Esophagus (tissue), 2 donors: ENCODE results near the gene RPS5. TPM values are rescaled to one million over a fixed set of nuclear protein-coding genes. Genes with fewer than 3 reads are reported as not detected.
"Not testable (repeated sequence)": the region's sequence is repeated elsewhere in the genome, so short reads cannot be mapped to it uniquely, and the experiment has no call there.

ENCODE experiments used
- H3K27ac ChIP-seq, 2 donors: one replicate each; pipeline ENCODE4 v1.5.1; 2013; ENCODE audit warnings: low read depth in 2 of 2, mild to moderate bottlenecking in 2 of 2, inconsistent platforms in 1 of 2, low read length in 1 of 2, moderate library complexity in 1 of 2
- H3K27me3 ChIP-seq, 2 donors: one replicate each; pipeline ENCODE4 v1.6.1; 2013; ENCODE audit warnings: low read length in 2 of 2, control low read depth in 1 of 2, mild to moderate bottlenecking in 1 of 2; ENCODE audit not compliant: insufficient read depth in 2 of 2, control insufficient read depth in 1 of 2
- H3K36me3 ChIP-seq, 2 donors: one replicate each; pipeline ENCODE4 v1.6.1; 2013; ENCODE audit warnings: low read length in 1 of 2; ENCODE audit not compliant: control insufficient read depth in 2 of 2, insufficient read depth in 2 of 2
- H3K4me1 ChIP-seq, 2 donors: one replicate each; pipeline ENCODE4 v1.6.1; 2013; ENCODE audit warnings: low read length in 1 of 2; ENCODE audit not compliant: control insufficient read depth in 2 of 2, insufficient read depth in 2 of 2
- H3K4me3 ChIP-seq, 2 donors: one replicate each; pipeline ENCODE4 v1.5.1; 2013; ENCODE audit warnings: low read length in 2 of 2, mild to moderate bottlenecking in 2 of 2, low read depth in 1 of 2, moderate library complexity in 1 of 2
- H3K9me3 ChIP-seq, 2 donors: one replicate each; pipeline ENCODE4 v1.6.1; 2013; ENCODE audit warnings: mild to moderate bottlenecking in 2 of 2, low read depth in 1 of 2, low read length in 1 of 2, moderate library complexity in 1 of 2; ENCODE audit not compliant: control insufficient read depth in 2 of 2, insufficient read depth in 1 of 2
- WGBS, 2 donors: extraction: QIAGEN DNeasy Blood & Tissue Kit; methylation state at CpG; one replicate each; pipeline ENCODE4 v1.1.7; 2013; 5-methylcytosine and 5-hydroxymethylcytosine counted together
- polyA plus RNA-seq, 2 donors: library from polyadenylated mRNA; stranded (reverse); fragments of 200-250 nt; gene quantifications; one replicate each; pipeline ENCODE4 v1.2.3, GENCODE V29; 2013
- donor health status: healthy with polysubstance abuse.
- donor health status: Bipolar disorder and iron deficiency.

The RPS5 gene
- polyA plus RNA-seq, 2 donors = 725 to 1,912 TPM

DNA sequence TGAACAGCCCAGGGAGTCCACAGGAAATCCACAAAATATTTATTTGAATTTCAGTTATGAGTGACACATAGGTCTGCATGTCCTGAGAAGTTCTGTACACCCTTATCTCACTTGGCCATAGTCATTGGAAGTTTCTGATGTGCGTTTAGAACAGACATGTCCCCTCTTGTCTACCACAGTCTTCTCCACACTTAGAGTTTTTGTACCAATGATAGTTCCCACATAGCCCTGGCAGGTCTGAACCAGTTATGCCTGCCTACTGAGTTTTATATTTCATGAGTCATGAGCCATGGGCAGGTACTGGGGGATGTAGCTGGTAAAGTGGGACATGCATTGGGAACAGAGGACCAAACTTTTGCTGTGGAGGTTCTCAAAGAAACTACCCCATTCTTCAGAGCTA, 41.5 kb downstream of the RPS5 start:
- peaks cover 3 to 4% of the 10 kb centered on the region in 2 donors for H3K36me3 ChIP-seq
- H3K9me3 ChIP-seq = peaks cover 42 to 49% of the 10 kb centered on the region in 2 donors
- 34 to 71% methylated on average over 1 of the region's 1 CpG for WGBS, 2 donors
- no peaks in the 10 kb centered on the region for H3K4me1 ChIP-seq
- no peaks in the 10 kb centered on the region for H3K27me3 ChIP-seq
- no peak overlapping the region for H3K4me3 ChIP-seq
- H3K27ac ChIP-seq = no peak overlapping the region

DNA sequence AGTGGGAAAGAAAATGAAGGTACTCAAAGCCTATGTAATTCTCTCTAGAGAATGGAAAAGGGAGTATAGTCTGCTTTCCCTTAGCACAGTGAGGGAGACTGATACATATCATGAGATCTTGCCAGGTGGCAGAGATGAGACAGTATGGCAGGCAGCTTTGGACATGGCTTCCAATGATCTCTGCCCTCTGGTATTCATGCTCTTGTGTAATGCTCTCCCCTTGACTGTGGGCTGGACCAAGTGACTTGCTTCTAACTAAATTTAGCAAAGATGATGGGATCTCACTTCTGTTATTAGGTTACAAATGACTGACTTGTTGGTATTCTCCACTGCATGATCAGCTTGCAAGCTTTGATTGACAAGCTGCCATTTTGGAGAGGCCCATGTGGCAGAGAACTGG, 42.7 kb downstream of the RPS5 start:
- no peak overlapping the region for H3K4me3 ChIP-seq
- H3K27me3 ChIP-seq = no peaks in the 10 kb centered on the region
- H3K36me3 ChIP-seq = peaks cover 12 to 13% of the 10 kb centered on the region in 2 donors
- no peaks in the 10 kb centered on the region for H3K4me1 ChIP-seq
- no peak overlapping the region for H3K27ac ChIP-seq
- peaks cover 52 to 59% of the 10 kb centered on the region in 2 donors for H3K9me3 ChIP-seq

DNA sequence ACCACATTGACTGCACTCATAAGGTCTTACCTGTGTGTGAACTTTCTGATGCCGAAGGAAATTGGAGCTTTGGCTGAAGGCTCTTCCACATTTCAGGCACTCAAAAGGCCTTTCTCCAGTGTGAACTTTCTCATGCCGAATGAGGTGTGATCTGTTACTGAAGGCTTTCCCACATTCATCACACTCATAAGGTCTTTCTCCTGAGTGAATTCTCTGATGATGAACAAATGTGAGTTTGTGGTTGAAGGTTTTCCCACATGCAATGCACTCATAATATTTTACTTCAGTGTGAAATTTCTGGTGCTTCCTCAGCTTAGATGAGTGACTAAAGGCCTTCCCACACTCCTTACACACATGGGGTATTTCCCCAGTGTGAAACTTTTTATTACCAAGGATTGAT, 47.1 kb downstream of the RPS5 start:
- no peak overlapping the region for H3K27ac ChIP-seq
- no peaks in the 10 kb centered on the region for H3K27me3 ChIP-seq
- peaks cover 53 to 68% of the 10 kb centered on the region in 2 donors for H3K9me3 ChIP-seq
- peaks cover 22 to 23% of the 10 kb centered on the region in 2 donors for H3K36me3 ChIP-seq
- 95 to 97% methylated on average over 2 of the region's 2 CpGs for WGBS, 2 donors
- H3K4me1 ChIP-seq = peaks cover 0 to 3% of the 10 kb centered on the region in 2 donors
- H3K4me3 ChIP-seq = no peak overlapping the region

DNA sequence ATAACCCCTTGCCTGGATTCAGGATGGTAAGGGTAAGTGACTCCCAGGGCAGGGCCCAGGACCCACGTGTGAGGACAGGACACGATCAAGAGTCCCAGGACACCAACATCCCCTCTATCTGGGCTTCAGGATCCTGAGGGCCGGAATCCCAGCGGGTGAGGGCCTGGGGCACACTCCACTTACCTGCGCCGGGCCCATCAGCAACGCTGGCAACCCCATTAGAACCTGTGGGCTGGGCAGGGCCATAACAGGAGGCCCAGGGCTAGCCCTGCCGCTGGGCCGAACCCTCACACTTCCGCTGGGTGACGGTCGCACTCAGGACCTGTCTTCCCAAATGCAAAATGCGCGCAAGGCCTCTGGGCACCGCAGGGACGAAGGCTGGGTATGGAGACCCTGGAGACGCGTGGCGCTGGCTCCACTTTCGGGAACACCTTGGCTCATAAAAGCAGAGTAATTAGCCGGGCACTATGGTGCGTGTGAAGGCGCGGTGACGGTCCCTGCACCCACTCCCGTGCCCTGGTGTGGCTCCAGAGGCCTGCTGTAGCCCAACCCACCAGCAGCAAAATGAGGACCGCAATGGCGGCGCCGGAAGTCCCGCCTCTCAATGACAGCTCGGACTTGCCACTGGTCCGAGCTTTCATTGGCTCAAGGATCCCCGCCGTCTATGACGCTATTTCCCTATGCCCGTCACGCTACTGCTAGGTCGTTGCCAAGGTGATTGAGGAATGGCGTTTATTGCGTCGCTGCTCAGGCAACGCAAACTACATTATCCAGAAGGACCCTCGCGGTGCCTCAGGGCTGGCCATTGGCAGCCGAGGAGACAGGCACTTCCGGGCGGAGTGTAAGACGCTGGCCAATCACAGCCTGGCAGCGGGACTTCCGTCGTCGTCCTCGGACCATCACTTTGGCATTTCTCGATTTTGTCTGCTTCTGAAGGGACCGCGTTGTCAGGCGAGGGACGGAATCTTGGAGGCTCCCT, 52.8 kb downstream of the RPS5 start, which contains the start of gene ZNF132:
Gene ZNF132, minus strand, starts transcription at position 578 of the 979 bp plus-strand sequence. Its CDS starts 332 bp downstream, at position 246.
- peak within 1 kb of the TSS; percentile 67 to 69 for H3K4me3 ChIP-seq
- H3K36me3 ChIP-seq = peaks cover 8 to 11% of the 10 kb centered on the region in 2 donors
- 9 to 11% methylated on average over 59 of the region's 59 CpGs for WGBS, 2 donors
- peaks cover 0 to 4% of the 10 kb centered on the region in 2 donors for H3K27me3 ChIP-seq
- H3K27ac ChIP-seq = peak within 1 kb of the TSS; percentile 39 to 81
- H3K9me3 ChIP-seq = peaks cover 12 to 30% of the 10 kb centered on the region in 2 donors
- peaks cover 4 to 10% of the 10 kb centered on the region in 2 donors for H3K4me1 ChIP-seq

DNA sequence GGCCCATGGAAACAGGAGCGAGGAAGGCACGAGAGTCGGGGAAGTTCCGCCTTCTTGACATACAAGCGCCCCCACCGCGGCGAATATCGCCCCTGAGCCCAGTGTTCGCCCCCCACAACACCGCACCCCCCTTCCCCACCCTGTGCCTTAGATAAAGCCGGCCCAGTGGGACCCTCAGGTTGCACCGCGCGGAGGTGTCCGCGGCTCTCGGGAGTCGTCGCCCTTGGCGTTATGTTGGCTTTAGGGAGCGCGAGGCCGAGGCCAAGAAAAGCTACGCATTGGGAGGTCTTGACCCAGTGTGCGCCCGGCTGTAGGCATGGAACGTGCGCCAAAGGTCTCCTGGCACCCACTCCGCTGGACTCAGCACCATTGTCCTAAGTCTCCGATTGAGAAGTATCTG, 53.5 kb downstream of the RPS5 start:
- peaks cover 7 to 8% of the 10 kb centered on the region in 2 donors for H3K36me3 ChIP-seq
- peak overlapping the region; percentile 67 to 69 for H3K4me3 ChIP-seq
- peaks cover 4 to 10% of the 10 kb centered on the region in 2 donors for H3K4me1 ChIP-seq
- peaks cover 10 to 26% of the 10 kb centered on the region in 2 donors for H3K9me3 ChIP-seq
- peaks cover 0 to 4% of the 10 kb centered on the region in 2 donors for H3K27me3 ChIP-seq
- 27 to 28% methylated on average over 29 to 31 of the region's 31 CpGs for WGBS, 2 donors
- peak overlapping the region; percentile 39 to 81 for H3K27ac ChIP-seq

DNA sequence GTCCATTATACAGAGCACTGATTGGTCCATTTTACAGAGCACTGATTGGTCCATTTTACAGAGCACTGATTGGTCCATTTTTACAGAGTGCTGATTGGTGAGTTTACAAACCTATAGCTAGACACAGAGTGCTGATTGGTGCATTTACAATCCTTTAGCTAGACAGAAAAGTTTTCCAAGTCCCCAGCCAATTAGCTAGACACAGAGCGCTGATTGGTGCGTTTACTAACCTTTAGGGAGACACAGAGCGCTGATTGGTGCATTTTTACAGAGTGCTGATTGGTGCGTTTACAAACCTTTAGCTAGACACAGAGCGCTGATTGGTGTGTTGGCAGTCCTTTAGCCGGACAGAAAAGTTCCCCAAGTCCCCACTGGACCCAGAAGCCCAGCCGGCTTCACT, 55.9 kb downstream of the RPS5 start:
- WGBS, 2 donors = 91 to 93% methylated on average over 7 of the region's 7 CpGs
- not testable (repeated sequence) for H3K27me3 ChIP-seq, H3K4me3 ChIP-seq, H3K27ac ChIP-seq, H3K36me3 ChIP-seq
- Histone ChIP-seq H3K9me3 (peaks cover 4 to 14% of the 10 kb centered on the region in 2 donors), H3K4me1 (peaks cover 4 to 10% of the 10 kb centered on the region in 2 donors)

Other genes starting within 250 kb of the RPS5 start
- 1 to 10 TPM; 2.0 to 2.3 TPM for gene ZNF329, start 236.5 kb upstream of the RPS5 start, polyA plus RNA-seq
- gene ZNF274, start 204.2 kb upstream of the RPS5 start, polyA plus RNA-seq = 10 to 100 TPM; 15.4 to 16.7 TPM
- gene ZNF544, start 158.4 kb upstream of the RPS5 start, polyA plus RNA-seq = 10 to 100 TPM; 14.7 to 17.9 TPM
- gene ZNF8, start 108.3 kb upstream of the RPS5 start, polyA plus RNA-seq = 1 to 10 TPM in 1 of 2 donors, under 1 TPM in 1; 0.91 to 1.6 TPM
- gene ERVK3-1, start 81.9 kb upstream of the RPS5 start, polyA plus RNA-seq = 10 to 100 TPM; 15.2 to 23.1 TPM
- gene ZSCAN22, start 60.3 kb upstream of the RPS5 start, polyA plus RNA-seq = 1 to 10 TPM in 1 of 2 donors, under 1 TPM in 1; 0.87 to 1.0 TPM
- gene A1BG, start 33.8 kb upstream of the RPS5 start, polyA plus RNA-seq = 10 to 100 TPM in 1 of 2 donors, 1 to 10 TPM in 1; 5.4 to 10.6 TPM
- gene ZNF497, start 24.5 kb upstream of the RPS5 start, polyA plus RNA-seq = 1 to 10 TPM in 1 of 2 donors, under 1 TPM in 1; 0.96 to 2.2 TPM
- gene ZNF837, start 6.2 kb upstream of the RPS5 start, polyA plus RNA-seq = 1 to 10 TPM; 2.5 to 2.8 TPM
- 1 to 10 TPM; 1.6 to 4.6 TPM for gene RNF225, start 8.4 kb downstream of the RPS5 start, polyA plus RNA-seq
- gene ZNF584, start 21.4 kb downstream of the RPS5 start, polyA plus RNA-seq = 1 to 10 TPM; 3.9 to 8.9 TPM
- gene ZNF132, start 52.9 kb downstream of the RPS5 start, polyA plus RNA-seq = under 1 TPM; 0.83 to 0.89 TPM
- 1 to 10 TPM; 2.4 to 2.8 TPM for gene ZNF324B, start 64.4 kb downstream of the RPS5 start, polyA plus RNA-seq
- 1 to 10 TPM; 5.1 to 5.6 TPM for gene ZNF324, start 79.8 kb downstream of the RPS5 start, polyA plus RNA-seq
- gene ZNF446, start 89.1 kb downstream of the RPS5 start, polyA plus RNA-seq = 1 to 10 TPM; 6.9 to 9.9 TPM
- gene SLC27A5, start 124.7 kb downstream of the RPS5 start, polyA plus RNA-seq = 1 to 10 TPM; 7.0 to 7.2 TPM
- 1 to 10 TPM; 6.4 to 7.4 TPM for gene ZBTB45, start 132.5 kb downstream of the RPS5 start, polyA plus RNA-seq
- gene TRIM28, start 156.8 kb downstream of the RPS5 start, polyA plus RNA-seq = 100 to 1,000 TPM; 159 to 175 TPM
- gene CHMP2A, start 167.8 kb downstream of the RPS5 start, polyA plus RNA-seq = 100 to 1,000 TPM; 174 to 262 TPM
- 10 to 100 TPM; 22.7 to 41.4 TPM for gene UBE2M, start 171.3 kb downstream of the RPS5 start, polyA plus RNA-seq
- gene MZF1, start 186.1 kb downstream of the RPS5 start, polyA plus RNA-seq = 10 to 100 TPM; 15.3 to 35.9 TPM